Stimulated activated CD4-positive, alpha-beta T cell treated with anti-CD3 and anti-CD28 coated beads, Interleukin-12 subunit alpha, Interleukin-12 subunit beta, amount 100 ng/mL, for 4 hours (primary cell): ENCODE data around the gene AOX1.
"Not testable (repeated sequence)": the region's sequence is repeated elsewhere in the genome, so short reads cannot be mapped to it uniquely, and the experiment has no call there.

Experiments used
- DNase-seq: peaks from one replicate; pipeline ENCODE4 v3.0.0-alpha.2; 2020

The AOX1 gene

GRCh38 chr2:200631287-200631686 lies 45.5 kb downstream of the AOX1 start:
- no peak for DNase-seq

GRCh38 chr2:200634231-200634964 lies 48.6 kb downstream of the AOX1 start:
- no peak for DNase-seq

- DNase-seq: no peak
Measured at GRCh38 chr2:200635251-200635650, 49.4 kb downstream of the AOX1 start.

- DNase-seq: no peak
Measured at GRCh38 chr2:200637901-200638300, 52.1 kb downstream of the AOX1 start.

- no peak for DNase-seq
Measured at GRCh38 chr2:200640176-200640575, 54.4 kb downstream of the AOX1 start.

GRCh38 chr2:200640901-200641300 lies 55.1 kb downstream of the AOX1 start:
- DNase-seq: no peak

- DNase-seq: not testable (repeated sequence)
Measured at GRCh38 chr2:200648518-200649281, 62.9 kb downstream of the AOX1 start.

- no peak for DNase-seq
Measured at GRCh38 chr2:200649724-200650123, 63.9 kb downstream of the AOX1 start.

- no peak for DNase-seq
Measured at GRCh38 chr2:200650195-200650594, 64.4 kb downstream of the AOX1 start.

GRCh38 chr2:200652158-200652557 lies 66.3 kb downstream of the AOX1 start:
- no peak for DNase-seq

GRCh38 chr2:200653021-200653420 lies 67.2 kb downstream of the AOX1 start:
- DNase-seq: no peak

- no peak for DNase-seq
Measured at GRCh38 chr2:200654823-200655222, 69.0 kb downstream of the AOX1 start.

GRCh38 chr2:200655918-200656580 lies 70.2 kb downstream of the AOX1 start:
- DNase-seq: no peak

- DNase-seq: no peak
Measured at GRCh38 chr2:200658278-200658864, 72.6 kb downstream of the AOX1 start.

GRCh38 chr2:200659410-200659809 lies 73.6 kb downstream of the AOX1 start:
- DNase-seq: no peak

GRCh38 chr2:200661477-200661876 lies 75.7 kb downstream of the AOX1 start:
- DNase-seq: no peak

GRCh38 chr2:200662727-200663126 lies 76.9 kb downstream of the AOX1 start:
- no peak for DNase-seq

- DNase-seq: no peak
Measured at GRCh38 chr2:200664770-200665494, 79.1 kb downstream of the AOX1 start.

GRCh38 chr2:200665626-200666453 lies 80.0 kb downstream of the AOX1 start:
- DNase-seq: no peak

- no peak for DNase-seq
Measured at GRCh38 chr2:200667413-200667812, 81.6 kb downstream of the AOX1 start.

GRCh38 chr2:200668478-200668877 lies 82.7 kb downstream of the AOX1 start:
- DNase-seq: no peak

GRCh38 chr2:200669308-200669707 lies 83.5 kb downstream of the AOX1 start:
- no peak for DNase-seq
